GM12878 (cell line): Measurements from ENCODE around the gene PPM1A. TPM values are rescaled to one million over a fixed set of nuclear protein-coding genes. Genes with fewer than 3 reads are reported as not detected.

Experiments used
- BACH1 ChIP-seq: fragments of 450-650 bp; IDR thresholded peaks from 2 replicates; pipeline ENCODE4 v1.6.1; 2017; ENCODE audit warnings: mild to moderate bottlenecking, borderline replicate concordance
- BMI1 ChIP-seq: fragments of 450-650 bp; IDR thresholded peaks from 2 replicates; pipeline ENCODE4 v1.6.1; 2016; ENCODE audit warnings: mild to moderate bottlenecking, moderate library complexity, borderline replicate concordance
- CBX3 ChIP-seq: fragments of 200-600 bp; sonication (generic); IDR thresholded peaks from 2 replicates; pipeline ENCODE4 v1.6.1; 2016; ENCODE audit warnings: low read depth, borderline replicate concordance
- E2F8 ChIP-seq: fragments of 450-650 bp; IDR thresholded peaks from 2 replicates; pipeline ENCODE4 v1.6.1; 2018; ENCODE audit warnings: mild to moderate bottlenecking, low read depth, moderate library complexity; ENCODE audit not compliant: partially characterized antibody
- ELK1 ChIP-seq: IDR thresholded peaks from 2 replicates; pipeline ENCODE4 v1.6.1; 2012; ENCODE audit warnings: low read depth, low read length, improper control_type of control experiment
- IKZF1 ChIP-seq: fragments of 450-650 bp; conservative IDR thresholded peaks from 2 replicates; pipeline ENCODE4 v1.6.1; 2017; ENCODE audit warnings: antibody characterized with exemption, mild to moderate bottlenecking
- IRF5 ChIP-seq: fragments of 450-650 bp; IDR thresholded peaks from 2 replicates; pipeline ENCODE4 v1.6.1; 2017; ENCODE audit warnings: borderline replicate concordance
- KAT2A ChIP-seq: conservative IDR thresholded peaks from 2 replicates; pipeline ENCODE4 v1.6.1; 2011; ENCODE audit warnings: low read depth, low read length; ENCODE audit not compliant: control insufficient read depth
- MEF2A ChIP-seq: IDR thresholded peaks from 2 replicates; pipeline ENCODE4 v1.6.1; 2011; ENCODE audit warnings: low read depth, mild to moderate bottlenecking, low read length, moderate library complexity; ENCODE audit not compliant: insufficient read depth
- MEF2B ChIP-seq: fragments of 450-650 bp; IDR thresholded peaks from 2 replicates; pipeline ENCODE4 v1.6.1; 2018; ENCODE audit warnings: mild to moderate bottlenecking, moderate library complexity; ENCODE audit not compliant: partially characterized antibody, poor library complexity, severe bottlenecking
- NR2C2 ChIP-seq: IDR thresholded peaks from 2 replicates; pipeline ENCODE4 v1.6.1; 2011; ENCODE audit warnings: borderline replicate concordance, low read depth; ENCODE audit not compliant: control insufficient read depth, insufficient read length
- NR2F1 ChIP-seq: fragments of 450-650 bp; conservative IDR thresholded peaks from 2 replicates; pipeline ENCODE4 v1.6.1; 2017; ENCODE audit warnings: mild to moderate bottlenecking
- POLR2AphosphoS2 ChIP-seq: IDR thresholded peaks from 2 replicates; pipeline ENCODE4 v1.6.1; 2011; ENCODE audit warnings: low read depth, mild to moderate bottlenecking, low read length, improper control_type of control experiment, moderate library complexity
- RAD51 ChIP-seq: fragments of 450-650 bp; IDR thresholded peaks from 2 replicates; pipeline ENCODE4 v1.6.1; 2016; ENCODE audit warnings: moderate library complexity, mild to moderate bottlenecking, inconsistent platforms
- SIX5 ChIP-seq: IDR thresholded peaks from 2 replicates; pipeline ENCODE4 v1.6.1; 2011; ENCODE audit warnings: mild to moderate bottlenecking, low read depth, low read length, moderate library complexity; ENCODE audit not compliant: severe bottlenecking
- SMAD5 ChIP-seq: IDR thresholded peaks from 2 replicates; pipeline ENCODE4 v1.6.1; 2016; ENCODE audit warnings: antibody characterized with exemption, low read depth
- TCF3 ChIP-seq: IDR thresholded peaks from 2 replicates; pipeline ENCODE4 v1.6.1; 2012; ENCODE audit warnings: low read depth, mild to moderate bottlenecking, low read length, borderline replicate concordance; ENCODE audit not compliant: insufficient read depth
- USF2 ChIP-seq: IDR thresholded peaks from 2 replicates; pipeline ENCODE4 v1.6.1; 2011; ENCODE audit warnings: low read depth, low read length, improper control_type of control experiment, borderline replicate concordance
- YY1 ChIP-seq: IDR thresholded peaks from 2 replicates; pipeline ENCODE4 v1.6.1; 2011; ENCODE audit warnings: low read depth, mild to moderate bottlenecking, low read length
- polyA plus RNA-seq, 11 experiments: library from polyadenylated mRNA; depleted of rRNA in 4 of 11; unstranded in 6 of 11; stranded (reverse) in 5 of 11; fragments of >200 nt; fragmentation: Nextera tagmentation in 4 of 11; fragmentation: Illumina TruSeq in 1 of 11; extraction: Ambion mirVana in 4 of 11; extraction: Trizol in 1 of 11; gene quantifications; 1 replicate in 1 of 11; 2 replicates in 10 of 11; pipeline versions ENCODE4 v1.2.1 to v1.2.3, GENCODE V29; 2011 to 2016; ENCODE audit warnings: inconsistent platforms in 2 of 11, missing spikeins in 2 of 11, low read depth in 1 of 11
- total RNA-seq, 4 experiments: library from RNA; depleted of rRNA in 3 of 4; stranded (reverse); fragments of >200 nt in 3 of 4; fragmentation: Illumina TruSeq in 1 of 4; extraction: Trizol in 1 of 4; gene quantifications; 2 replicates each; pipeline versions ENCODE4 v1.2.1 to v1.2.3, GENCODE V29; 2013 to 2021

PPM1A gene
- total and polyA plus RNA-seq, 10 of the 15 experiments (the other 5 are each of a cell fraction or from before 2014, with no cell fraction given) = 16.8 to 124 (median 47.0) TPM

GRCh38 chr14:60212503-60213371 lies 36.3 kb upstream of the PPM1A start (continued):
- TF ChIP-seq MEF2A (0 out of 2 replicates have a peak, but pooled peaks have one; percentile 40), TCF3 (no peak), SMAD5 (0 out of 2 replicates have a peak, but pooled peaks have one; percentile 28), POLR2AphosphoS2 (peak; percentile 28; the same call in 1 of the 2 replicates), SIX5 (no peak), IKZF1 (peak; percentile 69), RAD51 (no peak; the same call in 1 of the 2 replicates), CBX3 (no peak), NR2C2 (no peak), MEF2B (peak; percentile 78), KAT2A (no peak), BMI1 (no peak), BACH1 (no peak), NR2F1 (peak; percentile 97), E2F8 (no peak), IRF5 (no peak), YY1 (no peak), USF2 (no peak), ELK1 (no peak)
